Large intestine (tissue), 3 donors: Measurements from ENCODE around the gene ANKZF1. TPM values are rescaled to one million over a fixed set of nuclear protein-coding genes. Genes with fewer than 3 reads are reported as not detected.
"Not testable (repeated sequence)": the region's sequence is repeated elsewhere in the genome, so short reads cannot be mapped to it uniquely, and the experiment has no call there.

ENCODE experiments used
- DNase-seq, 2 donors: peaks; one replicate each; pipeline versions ENCODE4 v3.0.0 to v3.0.0-alpha.2; 2013
- H3K27ac ChIP-seq: one replicate; pipeline ENCODE4 v1.5.1; 2013; ENCODE audit warnings: low read length
- H3K27me3 ChIP-seq: 2 replicates; pipeline ENCODE4 v1.6.1; 2013; ENCODE audit warnings: low read length; ENCODE audit not compliant: control insufficient read depth, insufficient read depth
- H3K36me3 ChIP-seq: 2 replicates; pipeline ENCODE4 v1.6.1; 2013; ENCODE audit warnings: low read length; ENCODE audit not compliant: control insufficient read depth, insufficient read depth
- H3K4me1 ChIP-seq: one replicate; pipeline ENCODE4 v1.6.1; 2013; ENCODE audit warnings: low read length; ENCODE audit not compliant: control insufficient read depth, insufficient read depth
- H3K4me3 ChIP-seq: one replicate; pipeline ENCODE4 v1.5.1; 2013; ENCODE audit warnings: low read length
- H3K9me3 ChIP-seq: one replicate; pipeline ENCODE4 v1.6.1; 2013; ENCODE audit warnings: mild to moderate bottlenecking, low read depth, low read length, moderate library complexity; ENCODE audit not compliant: control insufficient read depth
- WGBS: methylation state at CpG from one replicate; pipeline ENCODE4 v1.1.5; 2013; ENCODE audit warnings: low lambda C conversion rate; ENCODE audit not compliant: insufficient coverage; 5-methylcytosine and 5-hydroxymethylcytosine counted together
- polyA plus RNA-seq: library from polyadenylated mRNA; unstranded; fragments of 120-200 nt; gene quantifications from one replicate; pipeline ENCODE4 v1.2.1, GENCODE V29; 2013

ANKZF1 gene
- polyA plus RNA-seq, 1 donor = 65.8 TPM

DNA sequence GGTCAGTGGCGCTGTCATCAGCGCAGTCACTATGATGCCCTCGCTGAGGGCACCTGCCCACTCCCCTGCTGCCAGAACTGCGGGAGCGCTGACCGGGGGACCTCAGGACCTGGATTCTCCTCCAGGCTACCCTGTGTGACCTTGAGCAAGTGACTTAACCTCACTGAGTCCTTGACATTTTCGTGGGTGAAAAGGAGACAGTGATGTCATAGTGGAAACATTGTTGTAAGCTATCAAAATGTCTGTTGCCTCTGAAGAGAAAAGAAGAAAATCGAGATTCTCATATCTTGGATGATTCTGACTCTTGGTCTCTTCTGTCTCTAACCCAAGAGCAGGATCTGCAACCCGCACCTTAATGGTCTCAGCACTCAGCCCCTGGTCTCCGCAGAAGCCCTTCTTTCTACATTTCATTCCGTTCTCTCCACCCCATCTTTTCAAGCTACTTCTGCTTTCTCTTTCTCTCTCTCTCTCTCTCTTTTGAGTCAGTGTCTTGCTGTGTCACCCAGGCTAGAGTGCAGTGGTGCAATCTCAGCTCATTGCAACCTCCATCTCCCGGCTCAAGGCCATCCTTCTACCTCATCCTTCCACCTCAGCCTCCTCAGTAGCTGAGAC is 25.1 kb downstream of the ANKZF1 start:
- Histone ChIP-seq H3K4me1 (peaks cover 33% of the 10 kb centered on the region), H3K36me3 (peaks cover 8% of the 10 kb centered on the region), H3K27me3 (peaks cover 46% of the 10 kb centered on the region), H3K4me3 (peak overlapping the region; percentile 45), H3K27ac (no peak overlapping the region), H3K9me3 (no peaks in the 10 kb centered on the region)
- 46% methylated on average over 3 of the region's 12 CpGs for WGBS
- no peak for DNase-seq

DNA sequence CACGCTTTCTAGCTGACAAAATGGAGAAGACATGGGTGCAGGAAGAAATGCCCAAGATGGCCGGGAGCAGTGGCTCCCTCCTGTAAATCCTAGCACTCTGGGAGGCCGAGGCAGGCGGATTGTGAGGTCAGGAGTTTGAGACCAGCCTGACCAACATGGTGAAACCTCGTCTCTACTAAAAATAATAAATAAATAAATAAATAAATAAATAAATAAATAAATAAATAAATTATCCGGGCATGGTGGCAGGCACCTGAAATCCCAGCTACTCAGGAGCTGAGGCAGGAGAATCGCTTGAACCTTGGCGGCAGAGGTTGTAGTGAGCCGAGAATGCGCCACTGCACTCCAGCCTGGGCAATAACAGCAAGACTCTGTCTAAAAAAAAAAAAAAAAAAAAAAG is 29.3 kb downstream of the ANKZF1 start:
- 80% methylated on average over 1 of the region's 10 CpGs for WGBS
- not testable (repeated sequence) for H3K27ac ChIP-seq, H3K36me3 ChIP-seq, H3K4me3 ChIP-seq, H3K9me3 ChIP-seq, H3K4me1 ChIP-seq, DNase-seq
- peaks cover 35% of the 10 kb centered on the region for H3K27me3 ChIP-seq

DNA sequence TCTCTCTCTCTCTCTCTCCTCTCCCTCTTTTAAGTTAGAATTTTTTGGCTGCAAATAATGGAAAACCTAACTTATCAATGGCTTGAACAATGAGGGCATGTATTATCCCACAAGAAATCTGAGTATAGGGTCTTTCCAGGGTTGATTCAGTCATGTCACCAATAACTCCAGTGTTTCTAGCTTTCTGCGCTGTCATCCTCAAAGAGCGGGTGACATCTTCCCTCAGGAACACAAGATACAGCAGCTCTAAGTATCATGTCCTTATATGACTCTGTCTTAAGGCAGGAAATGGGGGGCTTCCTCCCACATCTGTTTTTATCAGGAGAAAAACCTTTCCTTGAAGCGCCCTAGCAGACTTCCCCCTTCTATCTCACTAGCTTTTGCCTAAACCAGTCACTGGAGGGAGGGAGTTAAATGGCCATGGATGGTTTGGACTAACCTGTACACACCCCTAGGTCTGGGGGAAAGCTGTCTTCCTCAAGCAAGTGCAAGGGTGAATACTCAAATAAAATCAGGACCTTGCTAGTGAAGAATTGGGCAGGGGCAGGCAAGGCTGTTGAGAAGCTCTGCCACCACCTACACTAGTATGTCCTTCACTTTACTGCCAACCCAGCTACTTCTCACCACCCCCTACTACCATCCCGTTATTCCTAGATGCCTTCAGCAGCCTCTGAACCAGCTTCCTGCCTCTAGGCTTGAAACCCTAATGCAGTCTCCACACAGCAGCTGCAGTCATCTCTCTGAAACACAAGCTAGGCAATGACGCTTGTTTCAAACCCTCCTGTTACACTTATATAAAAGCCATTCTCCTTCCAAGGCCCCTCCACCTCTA is 31.6 kb downstream of the ANKZF1 start:
- WGBS = 100% methylated on average over 1 of the region's 5 CpGs
- Histone ChIP-seq H3K4me3 (no peak overlapping the region), H3K4me1 (no peaks in the 10 kb centered on the region), H3K36me3 (no peaks in the 10 kb centered on the region), H3K27ac (no peak overlapping the region), H3K9me3 (no peaks in the 10 kb centered on the region), H3K27me3 (peaks cover 13% of the 10 kb centered on the region)
- DNase-seq = no peak

DNA sequence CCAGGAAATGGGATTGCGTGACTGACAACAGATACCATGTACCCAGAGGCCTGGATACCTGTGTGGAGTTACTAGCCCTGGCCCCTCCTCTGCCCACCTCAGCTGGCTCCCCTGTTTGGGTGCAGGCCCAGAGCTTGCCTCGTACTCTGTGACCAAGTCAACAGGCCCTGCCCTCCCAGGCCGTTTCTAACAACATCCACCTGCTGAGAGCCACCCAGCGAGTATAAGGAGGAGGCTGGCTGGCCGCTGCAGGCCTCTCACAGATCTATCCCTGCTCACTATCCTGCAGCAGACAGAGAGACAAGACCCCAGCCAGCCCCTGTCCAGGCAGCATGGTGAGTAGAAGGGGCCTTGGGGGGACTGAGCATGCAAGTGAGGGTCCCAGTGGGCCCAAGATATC is 36.6 kb downstream of the ANKZF1 start:
- WGBS = no CpG with 5 or more reads among the region's 5 CpGs
- no peak overlapping the region for H3K27ac ChIP-seq
- peaks cover 5% of the 10 kb centered on the region for H3K27me3 ChIP-seq
- H3K9me3 ChIP-seq = no peaks in the 10 kb centered on the region
- no peak overlapping the region for H3K4me3 ChIP-seq
- no peaks in the 10 kb centered on the region for H3K36me3 ChIP-seq
- H3K4me1 ChIP-seq = peaks cover 17% of the 10 kb centered on the region
- no peak for DNase-seq

DNA sequence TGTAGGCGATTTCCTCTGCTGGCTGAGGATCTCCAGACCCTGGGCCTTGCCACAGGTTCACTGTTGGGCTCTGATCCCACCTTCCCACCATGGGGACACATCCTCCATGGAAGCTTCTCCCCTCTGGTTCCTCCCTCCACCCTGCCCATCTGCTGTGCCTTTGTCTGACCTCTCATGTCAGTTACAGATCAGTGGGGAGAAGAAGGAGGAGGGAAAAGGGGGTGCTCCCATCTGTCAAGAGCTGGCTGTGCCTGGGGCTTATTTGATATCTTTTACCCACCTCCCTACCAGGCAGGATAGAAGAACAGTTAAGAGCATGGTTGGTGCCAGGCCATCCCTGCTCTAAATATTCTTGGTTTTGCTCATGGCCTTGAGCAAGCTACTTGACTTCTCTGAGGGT is 37.3 kb downstream of the ANKZF1 start:
- no peak overlapping the region for H3K4me3 ChIP-seq
- no peak for DNase-seq
- H3K36me3 ChIP-seq = no peaks in the 10 kb centered on the region
- no peak overlapping the region for H3K27ac ChIP-seq
- no peaks in the 10 kb centered on the region for H3K9me3 ChIP-seq
- WGBS = no CpG with 5 or more reads among the region's 1 CpG
- H3K27me3 ChIP-seq = no peaks in the 10 kb centered on the region
- peaks cover 17% of the 10 kb centered on the region for H3K4me1 ChIP-seq

DNA sequence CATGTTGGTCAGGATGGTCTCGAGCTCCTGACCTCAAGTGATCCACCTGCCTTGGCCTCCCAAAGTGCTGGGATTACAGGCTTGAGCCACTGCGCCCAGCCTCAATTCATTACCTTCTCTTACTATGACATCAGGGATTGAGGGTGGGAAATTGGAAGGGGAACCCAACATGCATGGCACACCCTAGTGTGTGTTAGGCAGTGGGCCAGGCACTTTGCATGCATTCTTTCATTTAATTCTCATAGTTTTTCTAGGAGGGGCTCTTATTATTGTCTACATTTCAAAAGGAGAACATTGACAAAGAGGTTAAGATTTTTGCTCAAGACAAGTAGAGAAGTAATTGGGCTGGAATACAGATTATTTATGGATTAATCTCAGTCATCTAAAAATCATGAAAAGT is 38.7 kb downstream of the ANKZF1 start:
- Histone ChIP-seq H3K4me1 (peaks cover 17% of the 10 kb centered on the region), H3K27me3 (no peaks in the 10 kb centered on the region), H3K9me3 (no peaks in the 10 kb centered on the region), H3K27ac (no peak overlapping the region), H3K4me3 (no peak overlapping the region), H3K36me3 (no peaks in the 10 kb centered on the region)
- no peak for DNase-seq
- no CpG with 5 or more reads among the region's 2 CpGs for WGBS

DNA sequence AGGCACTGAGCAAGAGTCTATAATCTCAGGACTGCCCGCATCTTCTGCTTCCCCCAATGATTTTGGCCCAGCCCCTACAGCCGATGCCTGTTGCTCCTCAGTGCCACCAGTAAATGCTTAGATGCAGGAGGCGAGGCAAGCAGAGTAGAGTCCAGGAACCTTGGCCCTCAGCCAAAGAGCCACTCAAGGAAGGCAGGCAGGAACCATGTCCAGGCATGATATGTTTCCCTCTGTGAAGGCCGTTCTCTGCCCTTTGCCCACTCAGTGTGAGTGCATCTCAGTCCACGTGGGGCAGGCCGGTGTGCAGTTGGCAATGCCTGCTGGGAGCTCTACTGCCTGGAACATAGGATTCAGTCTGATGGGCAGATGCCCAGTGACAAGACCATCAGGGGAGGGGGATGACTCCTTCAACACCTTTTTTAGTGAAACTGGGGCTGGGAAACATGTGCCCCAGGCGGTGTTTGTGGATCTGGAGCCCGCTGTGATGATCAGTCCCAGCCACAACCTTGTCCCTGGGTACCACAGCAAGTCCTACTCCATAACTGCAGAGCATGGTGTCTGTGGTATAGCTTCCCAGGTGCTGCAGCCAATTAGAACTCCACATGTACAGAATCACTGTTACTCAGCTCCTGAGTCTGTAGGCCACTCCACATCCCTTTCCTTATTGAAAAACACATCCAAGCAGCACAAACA is 39.9 kb downstream of the ANKZF1 start:
- H3K27me3 ChIP-seq = no peaks in the 10 kb centered on the region
- H3K9me3 ChIP-seq = no peaks in the 10 kb centered on the region
- H3K4me1 ChIP-seq = peaks cover 17% of the 10 kb centered on the region
- H3K27ac ChIP-seq = no peak overlapping the region
- no CpG with 5 or more reads among the region's 8 CpGs for WGBS
- H3K36me3 ChIP-seq = no peaks in the 10 kb centered on the region
- DNase-seq = peak; percentile 85 to 91
- no peak overlapping the region for H3K4me3 ChIP-seq

DNA sequence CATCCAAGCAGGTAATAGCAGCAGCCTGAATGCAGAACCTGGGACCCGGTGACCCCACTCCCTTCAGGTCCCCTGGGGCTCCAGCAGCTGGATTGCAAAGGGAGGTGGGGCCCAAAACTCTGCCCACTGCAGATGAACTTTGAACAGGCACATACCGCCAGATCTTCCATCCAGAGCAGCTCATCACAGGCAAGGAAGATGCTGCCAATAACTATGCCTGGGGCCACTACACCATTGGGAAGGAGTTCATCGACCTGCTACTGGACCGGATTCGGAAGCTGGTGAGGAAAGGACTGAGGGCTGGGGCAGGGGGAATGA is 40.4 kb downstream of the ANKZF1 start:
- no CpG with 5 or more reads among the region's 5 CpGs for WGBS
- Histone ChIP-seq H3K36me3 (no peaks in the 10 kb centered on the region), H3K4me3 (no peak overlapping the region), H3K9me3 (no peaks in the 10 kb centered on the region), H3K27me3 (no peaks in the 10 kb centered on the region), H3K4me1 (peaks cover 17% of the 10 kb centered on the region), H3K27ac (no peak overlapping the region)
- peak in 1 of 2 donors; percentile 39 for DNase-seq

DNA sequence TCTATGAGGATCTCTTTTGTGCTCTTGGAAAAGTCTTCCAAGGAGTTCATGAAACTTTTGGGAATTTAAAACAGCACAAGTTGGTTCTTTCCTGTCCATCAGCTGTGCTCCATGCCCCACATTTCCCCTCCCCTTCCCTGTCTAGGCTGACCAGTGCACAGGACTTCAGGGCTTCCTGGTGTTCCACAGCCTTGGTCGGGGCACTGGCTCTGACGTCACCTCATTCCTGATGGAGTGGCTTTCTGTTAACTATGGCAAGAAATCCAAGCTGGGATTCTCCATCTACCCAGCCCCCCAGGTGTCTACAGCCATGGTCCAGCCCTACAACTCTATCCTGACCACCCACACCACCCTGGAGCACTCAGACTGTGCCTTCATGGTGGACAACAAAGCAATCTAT is 41.4 kb downstream of the ANKZF1 start:
- no peaks in the 10 kb centered on the region for H3K36me3 ChIP-seq
- no peak overlapping the region for H3K4me3 ChIP-seq
- no peaks in the 10 kb centered on the region for H3K27me3 ChIP-seq
- H3K27ac ChIP-seq = no peak overlapping the region
- no peak for DNase-seq
- no CpG with 5 or more reads among the region's 2 CpGs for WGBS
- peaks cover 17% of the 10 kb centered on the region for H3K4me1 ChIP-seq
- H3K9me3 ChIP-seq = no peaks in the 10 kb centered on the region

DNA sequence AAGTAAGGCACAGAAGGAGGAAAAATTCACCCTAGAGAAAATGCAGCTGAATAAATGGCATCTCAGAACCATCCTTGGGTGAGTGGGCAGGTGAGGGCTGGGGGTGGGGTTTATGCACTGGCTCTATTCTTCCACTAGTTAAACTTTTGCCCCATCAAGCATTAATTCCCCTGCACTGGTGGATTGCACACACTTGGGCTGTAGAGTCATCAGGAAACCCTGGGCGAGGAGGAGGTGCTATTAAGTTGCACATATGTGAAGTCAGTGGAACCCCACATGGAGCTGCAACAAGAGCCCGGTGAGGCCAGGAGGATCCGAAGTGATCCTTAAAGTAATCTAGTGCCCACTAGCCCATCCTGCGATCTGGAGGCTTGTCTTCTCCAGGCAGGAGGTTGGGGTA is 42.8 kb downstream of the ANKZF1 start:
- no peaks in the 10 kb centered on the region for H3K36me3 ChIP-seq
- H3K27ac ChIP-seq = no peak overlapping the region
- no peak overlapping the region for H3K4me3 ChIP-seq
- H3K27me3 ChIP-seq = no peaks in the 10 kb centered on the region
- no CpG with 5 or more reads among the region's 4 CpGs for WGBS
- no peaks in the 10 kb centered on the region for H3K9me3 ChIP-seq
- peaks cover 17% of the 10 kb centered on the region for H3K4me1 ChIP-seq
- no peak for DNase-seq
